Ovary (tissue), 9 donors: ENCODE data around the gene PTPRN2. TPM values are rescaled to one million over a fixed set of nuclear protein-coding genes. Genes with fewer than 3 reads are reported as not detected.

Experiments
- DNase-seq, 5 donors: peaks; one replicate each; pipeline ENCODE4 v3.0.0-alpha.2; 2019 to 2020
- H3K27ac ChIP-seq, 2 donors: fragments of 200-600 bp; one replicate each; pipeline versions ENCODE4 v1.5.1 to v1.8.0; 2019 to 2022
- H3K27me3 ChIP-seq: fragments of 200-600 bp; one replicate; pipeline ENCODE4 v1.8.0; 2022
- H3K36me3 ChIP-seq: fragments of 200-600 bp; sonication (generic); one replicate; pipeline ENCODE4 v1.5.1; 2019
- H3K4me1 ChIP-seq: one replicate; pipeline ENCODE4 v1.8.1; 2013; ENCODE audit warnings: mild to moderate bottlenecking, moderate library complexity; ENCODE audit not compliant: insufficient read depth
- H3K4me3 ChIP-seq: fragments of 200-600 bp; sonication (generic); one replicate; pipeline ENCODE4 v1.5.1; 2017
- H3K9me3 ChIP-seq, 2 donors: fragments of 200-600 bp in 1 of 2; sonication (generic) in 1 of 2; one replicate each; pipeline versions ENCODE4 v1.5.1 to v1.8.1; 2013 to 2019; ENCODE audit warnings: mild to moderate bottlenecking in 1 of 2, moderate library complexity in 1 of 2
- EP300 ChIP-seq: sonication (generic); formaldehyde crosslinking; IDR thresholded peaks from one replicate; pipeline ENCODE4 v1.6.1; 2017; ENCODE audit warnings: antibody characterized with exemption
- POLR2A ChIP-seq: fragments of 450-650 bp; IDR thresholded peaks from one replicate; pipeline ENCODE4 v1.6.1; 2017; ENCODE audit warnings: antibody characterized with exemption, mild to moderate bottlenecking, moderate library complexity
- WGBS, 3 donors: extraction: QIAGEN DNeasy Blood & Tissue Kit in 1 of 3; methylation state at CpG; one replicate each; pipeline versions ENCODE4 v1.1.5 to v1.1.7; 2013 to 2017; 5-methylcytosine and 5-hydroxymethylcytosine counted together
- intact Hi-C, 4 donors: fragments of 100-400 bp; cut with DNase I; formaldehyde crosslinking; loops; one replicate each; pipeline versions ENCODE4 v1.11.0 to v1.15.1; 2022 to 2023
- polyA plus RNA-seq, 2 donors: library from polyadenylated mRNA; stranded (reverse); fragments of 200-250 nt in 1 of 2; fragments of 350-450 nt in 1 of 2; fragmentation: Illumina TruSeq in 1 of 2; extraction: RNeasy Lipid Tissue Mini Kit (QIAGEN cat#74804) in 1 of 2; gene quantifications; one replicate each; pipeline ENCODE4 v1.2.3, GENCODE V29; 2013 to 2014
- total RNA-seq, 7 donors: library from RNA; depleted of rRNA in 2 of 7; stranded (reverse); fragments of >200 nt in 2 of 7; fragmentation: NEBNext Ultra II Directional in 3 of 7; extraction: Animal tissue kit (Norgen Biotek cat#: 25700) in 3 of 7; gene quantifications; one replicate each; pipeline versions ENCODE4 v1.1.0 to v1.2.4, GENCODE V29; 2016 to 2023
- TF ChIP-seq, protein P1 (sequence below), 3 donors: fragments of 450-650 bp in 2 of 3; fragments of 200-600 bp in 1 of 3; IDR thresholded peaks; one replicate each; pipeline versions ENCODE4 v1.5.1 to v1.8.0; 2016 to 2022; ENCODE audit warnings: antibody characterized with exemption in 3 of 3, mild to moderate bottlenecking in 1 of 3
- donor health status: DM: no; HTN: no; CAD: no; lungs with moderate emphysema.
- donor health status: DM: no; HTN: no; CAD: no.
- donor health status: Bipolar disorder and iron deficiency.
- donor health status: DM: yes; HTN: yes; CAD: no.
- donor health status: DM: no; HTN: no; CAD: no.
- donor health status: DM: yes; HTN: yes; CAD: no.

The PTPRN2 gene
- total and polyA plus RNA-seq, 9 donors, result 3.5 to 11.1 (median 5.9) TPM

- Histone ChIP-seq H3K27me3 (no peaks in the 10 kb centered on the region), H3K36me3 (no peaks in the 10 kb centered on the region), H3K4me1 (no peaks in the 10 kb centered on the region), H3K9me3 (no peaks in the 10 kb centered on the region), H3K4me3 (no peak overlapping the region), H3K27ac (no peak overlapping the region)
- TF ChIP-seq EP300, result no peak
- TF ChIP-seq POLR2A, result no peak
- TF ChIP-seq, protein P1, sequence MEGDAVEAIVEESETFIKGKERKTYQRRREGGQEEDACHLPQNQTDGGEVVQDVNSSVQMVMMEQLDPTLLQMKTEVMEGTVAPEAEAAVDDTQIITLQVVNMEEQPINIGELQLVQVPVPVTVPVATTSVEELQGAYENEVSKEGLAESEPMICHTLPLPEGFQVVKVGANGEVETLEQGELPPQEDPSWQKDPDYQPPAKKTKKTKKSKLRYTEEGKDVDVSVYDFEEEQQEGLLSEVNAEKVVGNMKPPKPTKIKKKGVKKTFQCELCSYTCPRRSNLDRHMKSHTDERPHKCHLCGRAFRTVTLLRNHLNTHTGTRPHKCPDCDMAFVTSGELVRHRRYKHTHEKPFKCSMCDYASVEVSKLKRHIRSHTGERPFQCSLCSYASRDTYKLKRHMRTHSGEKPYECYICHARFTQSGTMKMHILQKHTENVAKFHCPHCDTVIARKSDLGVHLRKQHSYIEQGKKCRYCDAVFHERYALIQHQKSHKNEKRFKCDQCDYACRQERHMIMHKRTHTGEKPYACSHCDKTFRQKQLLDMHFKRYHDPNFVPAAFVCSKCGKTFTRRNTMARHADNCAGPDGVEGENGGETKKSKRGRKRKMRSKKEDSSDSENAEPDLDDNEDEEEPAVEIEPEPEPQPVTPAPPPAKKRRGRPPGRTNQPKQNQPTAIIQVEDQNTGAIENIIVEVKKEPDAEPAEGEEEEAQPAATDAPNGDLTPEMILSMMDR (IDR thresholded peaks at IDR 0.05), result no peak
- intact Hi-C loops, result no loop called here
- DNase-seq, result no peak
- whole genome bisulfite sequencing, 3 donors, result 88 to 92% (median 92%) methylated on average over 11 of the region's 11 CpGs
Measured at GRCh38 chr7:158315326-158315725, 272.3 kb downstream of the PTPRN2 start.

- Histone ChIP-seq H3K4me3 (no peak overlapping the region), H3K27ac (no peak overlapping the region), H3K4me1 (no peaks in the 10 kb centered on the region), H3K9me3 (no peaks in the 10 kb centered on the region), H3K27me3 (no peaks in the 10 kb centered on the region), H3K36me3 (no peaks in the 10 kb centered on the region)
- no peak for DNase-seq
- WGBS, 3 donors, result 94 to 95% (median 94%) methylated on average over 15 of the region's 15 CpGs
- TF ChIP-seq POLR2A (no peak), EP300 (no peak)
- TF ChIP-seq, protein P1 (IDR thresholded peaks at IDR 0.05), result no peak
- intact Hi-C loops, result no loop called here
Measured at GRCh38 chr7:158314394-158314793, 273.2 kb downstream of the PTPRN2 start.

DNA sequence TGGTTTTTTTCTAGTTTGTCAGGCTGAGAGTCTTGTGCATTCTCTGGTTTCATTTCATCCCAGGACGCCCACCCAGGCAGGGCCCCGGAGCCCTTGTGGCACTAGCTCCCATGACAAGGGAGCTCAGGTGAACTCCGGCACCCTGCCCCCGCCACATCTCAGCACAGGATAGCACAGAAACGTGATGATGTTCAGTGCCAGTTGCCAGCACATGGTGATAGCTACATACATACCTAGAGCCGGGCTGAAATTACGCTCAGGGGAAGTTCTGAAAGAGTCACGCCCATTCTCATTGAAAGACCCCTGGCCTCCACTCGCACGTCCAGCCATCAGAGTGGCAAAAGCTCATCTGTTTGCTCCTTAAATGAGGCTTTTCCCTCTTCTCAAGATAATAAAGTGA lies 273.7 kb downstream of the PTPRN2 start:
- DNase-seq, result no peak
- H3K36me3 ChIP-seq, result no peaks in the 10 kb centered on the region
- TF ChIP-seq POLR2A (no peak), EP300 (no peak)
- TF ChIP-seq, protein P1 (IDR thresholded peaks at IDR 0.05), result no peak
- intact Hi-C loops, result no loop called here
- H3K27ac ChIP-seq, result no peak overlapping the region
- no peak overlapping the region for H3K4me3 ChIP-seq
- no peaks in the 10 kb centered on the region for H3K9me3 ChIP-seq
- no peaks in the 10 kb centered on the region for H3K4me1 ChIP-seq
- WGBS, 3 donors, result 80 to 92% (median 92%) methylated on average over 10 of the region's 10 CpGs
- no peaks in the 10 kb centered on the region for H3K27me3 ChIP-seq

DNA sequence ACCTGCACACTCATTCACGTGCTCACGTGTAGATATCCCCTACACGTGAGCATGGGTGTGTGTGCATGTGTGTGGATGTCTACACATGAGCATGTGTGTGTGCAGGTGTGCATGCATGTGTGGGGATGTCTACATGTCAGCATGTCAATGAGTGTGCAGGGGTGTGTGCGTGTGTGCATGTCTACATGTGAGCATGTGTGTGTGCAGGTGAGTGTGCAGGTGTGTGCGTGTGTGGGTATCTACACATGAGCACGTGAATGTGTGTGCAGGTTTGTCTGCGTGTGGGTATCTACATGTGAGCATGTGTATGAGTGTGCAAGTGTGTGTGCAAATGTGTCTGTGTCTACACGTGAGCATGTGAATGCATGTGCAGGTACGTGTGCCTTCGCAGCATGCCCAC lies 274.8 kb downstream of the PTPRN2 start:
- H3K27ac ChIP-seq, result no peak overlapping the region
- TF ChIP-seq EP300 (no peak), POLR2A (no peak)
- TF ChIP-seq, protein P1 (IDR thresholded peaks at IDR 0.05), result no peak
- no peaks in the 10 kb centered on the region for H3K36me3 ChIP-seq
- 93 to 97% (median 94%) methylated on average over 10 of the region's 10 CpGs for WGBS, 3 donors
- no peaks in the 10 kb centered on the region for H3K9me3 ChIP-seq
- intact Hi-C loops, result no loop called here
- no peaks in the 10 kb centered on the region for H3K27me3 ChIP-seq
- no peaks in the 10 kb centered on the region for H3K4me1 ChIP-seq
- DNase-seq, result no peak
- no peak overlapping the region for H3K4me3 ChIP-seq

- DNase-seq, result no peak
- Histone ChIP-seq H3K4me1 (no peaks in the 10 kb centered on the region), H3K36me3 (no peaks in the 10 kb centered on the region), H3K27me3 (no peaks in the 10 kb centered on the region), H3K27ac (no peak overlapping the region), H3K9me3 (no peaks in the 10 kb centered on the region), H3K4me3 (no peak overlapping the region)
- 80 to 88% (median 81%) methylated on average over 11 of the region's 11 CpGs for whole genome bisulfite sequencing, 3 donors
- intact Hi-C loops, result no loop called here
- no peak for TF ChIP-seq POLR2A
- TF ChIP-seq EP300, result no peak
- TF ChIP-seq, protein P1 (IDR thresholded peaks at IDR 0.05), result no peak
Measured at GRCh38 chr7:158311791-158312190, 275.8 kb downstream of the PTPRN2 start.
